Measurements from ENCODE around the gene FBXO15. TPM values are rescaled to one million over a fixed set of nuclear protein-coding genes. Genes with fewer than 3 reads are reported as not detected.

The FBXO15 gene
- total and polyA plus RNA-seq, 2 donors (not counting 1 experiment from before 2014, with no cell fraction given): 0.77 to 0.83 TPM

GRCh38 chr18:74186661-74187060, 39.0 kb upstream of the FBXO15 start:
- Histone ChIP-seq H3K36me3 (ENCODE audit: control insufficient read depth, insufficient read depth, low read length) (no peaks in the 10 kb centered on the region), H3K27ac (ENCODE audit: insufficient read depth, low read length) (no peak overlapping the region), H4K20me1 (ENCODE audit: control insufficient read depth, extremely low read depth, insufficient read depth, low read length) (no peaks in the 10 kb centered on the region), H3K4me3 (replicated peaks in 1 of 4; ENCODE audit: control extremely low read depth in 1 of 4, insufficient read depth in 1 of 4, low read depth in 3 of 4, low read length in 4 of 4) (no peak overlapping the region), H3K79me2 (ENCODE audit: control insufficient read depth, insufficient read depth, low read length) (no peaks in the 10 kb centered on the region), H3K9me3 (ENCODE audit: control insufficient read depth, insufficient read depth, low read depth, low read length) (no peaks in the 10 kb centered on the region), H3K4me2 (ENCODE audit: extremely low read depth, insufficient read depth, low read length) (no peak overlapping the region), H3K9ac (ENCODE audit: insufficient read depth, low read length) (no peak overlapping the region), H3K4me1 (ENCODE audit: control insufficient read depth, extremely low read depth, insufficient read depth, low read length) (peaks cover 7% of the 10 kb centered on the region), H3K27me3 (ENCODE audit: control insufficient read depth, insufficient read depth, low read length) (no peaks in the 10 kb centered on the region), H2AFZ (ENCODE audit: low read length) (no peak overlapping the region)
- TF ChIP-seq, protein P1, sequence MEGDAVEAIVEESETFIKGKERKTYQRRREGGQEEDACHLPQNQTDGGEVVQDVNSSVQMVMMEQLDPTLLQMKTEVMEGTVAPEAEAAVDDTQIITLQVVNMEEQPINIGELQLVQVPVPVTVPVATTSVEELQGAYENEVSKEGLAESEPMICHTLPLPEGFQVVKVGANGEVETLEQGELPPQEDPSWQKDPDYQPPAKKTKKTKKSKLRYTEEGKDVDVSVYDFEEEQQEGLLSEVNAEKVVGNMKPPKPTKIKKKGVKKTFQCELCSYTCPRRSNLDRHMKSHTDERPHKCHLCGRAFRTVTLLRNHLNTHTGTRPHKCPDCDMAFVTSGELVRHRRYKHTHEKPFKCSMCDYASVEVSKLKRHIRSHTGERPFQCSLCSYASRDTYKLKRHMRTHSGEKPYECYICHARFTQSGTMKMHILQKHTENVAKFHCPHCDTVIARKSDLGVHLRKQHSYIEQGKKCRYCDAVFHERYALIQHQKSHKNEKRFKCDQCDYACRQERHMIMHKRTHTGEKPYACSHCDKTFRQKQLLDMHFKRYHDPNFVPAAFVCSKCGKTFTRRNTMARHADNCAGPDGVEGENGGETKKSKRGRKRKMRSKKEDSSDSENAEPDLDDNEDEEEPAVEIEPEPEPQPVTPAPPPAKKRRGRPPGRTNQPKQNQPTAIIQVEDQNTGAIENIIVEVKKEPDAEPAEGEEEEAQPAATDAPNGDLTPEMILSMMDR (conservative IDR thresholded peaks at IDR 0.05 in 1 of 2, IDR thresholded peaks at IDR 0.05 in 1 of 2; ENCODE audit: low read depth in 1 of 2, low read length in 2 of 2): no peak
- DNase-seq (ENCODE audit: low read depth in 2 of 2): no peak

DNA sequence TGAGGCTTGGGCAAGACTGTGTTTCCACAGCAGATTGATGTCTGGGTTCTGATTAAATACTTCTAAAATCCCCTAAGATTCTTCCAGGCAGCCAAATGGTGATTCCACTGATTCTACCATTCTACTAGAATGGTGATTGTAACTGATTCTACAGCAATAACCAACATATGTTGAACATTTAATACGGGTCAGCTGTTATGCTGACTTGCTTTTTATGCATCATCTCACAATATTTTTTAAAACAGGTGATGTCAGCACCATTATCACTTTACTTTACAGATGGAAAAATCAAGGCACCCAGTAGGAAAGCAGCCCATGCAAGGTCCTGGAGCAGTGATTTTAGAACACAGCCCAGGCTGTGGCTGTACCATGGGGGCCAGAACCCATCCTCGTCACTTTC, 38.2 kb upstream of the FBXO15 start:
- peaks cover 7% of the 10 kb centered on the region for H3K4me1 ChIP-seq (ENCODE audit: control insufficient read depth, extremely low read depth, insufficient read depth, low read length)
- TF ChIP-seq EZH2 (IDR thresholded peaks at IDR 0.05; ENCODE audit: low read length, missing control alignments): no peak
- TF ChIP-seq, protein P1 (conservative IDR thresholded peaks at IDR 0.05 in 1 of 2, IDR thresholded peaks at IDR 0.05 in 1 of 2; ENCODE audit: low read depth in 1 of 2, low read length in 2 of 2): no peak
- no peak overlapping the region for H3K27ac ChIP-seq (ENCODE audit: insufficient read depth, low read length)
- no peaks in the 10 kb centered on the region for H4K20me1 ChIP-seq (ENCODE audit: control insufficient read depth, extremely low read depth, insufficient read depth, low read length)
- H3K27me3 ChIP-seq (ENCODE audit: control insufficient read depth, insufficient read depth, low read length): no peaks in the 10 kb centered on the region
- H3K79me2 ChIP-seq (ENCODE audit: control insufficient read depth, insufficient read depth, low read length): no peaks in the 10 kb centered on the region
- no peak overlapping the region for H3K4me2 ChIP-seq (ENCODE audit: extremely low read depth, insufficient read depth, low read length)
- no peak overlapping the region for H3K9ac ChIP-seq (ENCODE audit: insufficient read depth, low read length)
- no peak for DNase-seq (ENCODE audit: low read depth in 2 of 2)
- H2AFZ ChIP-seq (ENCODE audit: low read length): no peak overlapping the region
- H3K9me3 ChIP-seq (ENCODE audit: control insufficient read depth, insufficient read depth, low read depth, low read length): no peaks in the 10 kb centered on the region
- no peaks in the 10 kb centered on the region for H3K36me3 ChIP-seq (ENCODE audit: control insufficient read depth, insufficient read depth, low read length)
- H3K4me3 ChIP-seq (replicated peaks in 1 of 4; ENCODE audit: control extremely low read depth in 1 of 4, insufficient read depth in 1 of 4, low read depth in 3 of 4, low read length in 4 of 4): no peak overlapping the region

GRCh38 chr18:74184875-74185274, 37.2 kb upstream of the FBXO15 start:
- H3K9me3 ChIP-seq (ENCODE audit: control insufficient read depth, insufficient read depth, low read depth, low read length): no peaks in the 10 kb centered on the region
- no peak for DNase-seq (ENCODE audit: low read depth in 2 of 2)
- no peaks in the 10 kb centered on the region for H3K36me3 ChIP-seq (ENCODE audit: control insufficient read depth, insufficient read depth, low read length)
- no peaks in the 10 kb centered on the region for H3K27me3 ChIP-seq (ENCODE audit: control insufficient read depth, insufficient read depth, low read length)
- H3K4me2 ChIP-seq (ENCODE audit: extremely low read depth, insufficient read depth, low read length): no peak overlapping the region
- H2AFZ ChIP-seq (ENCODE audit: low read length): no peak overlapping the region
- no peaks in the 10 kb centered on the region for H3K79me2 ChIP-seq (ENCODE audit: control insufficient read depth, insufficient read depth, low read length)
- H3K9ac ChIP-seq (ENCODE audit: insufficient read depth, low read length): no peak overlapping the region
- no peak overlapping the region for H3K4me3 ChIP-seq (replicated peaks in 1 of 4; ENCODE audit: control extremely low read depth in 1 of 4, insufficient read depth in 1 of 4, low read depth in 3 of 4, low read length in 4 of 4)
- no peak overlapping the region for H3K27ac ChIP-seq (ENCODE audit: insufficient read depth, low read length)
- no peaks in the 10 kb centered on the region for H4K20me1 ChIP-seq (ENCODE audit: control insufficient read depth, extremely low read depth, insufficient read depth, low read length)
- no peak for TF ChIP-seq EZH2 (IDR thresholded peaks at IDR 0.05; ENCODE audit: low read length, missing control alignments)
- TF ChIP-seq, protein P1 (conservative IDR thresholded peaks at IDR 0.05 in 1 of 2, IDR thresholded peaks at IDR 0.05 in 1 of 2; ENCODE audit: low read depth in 1 of 2, low read length in 2 of 2): no peak
- peaks cover 7% of the 10 kb centered on the region for H3K4me1 ChIP-seq (ENCODE audit: control insufficient read depth, extremely low read depth, insufficient read depth, low read length)

Data from fibroblast of lung (primary cell).